Fibroblast of the aortic adventitia (primary cell): Measurements from ENCODE around the gene HIF3A. TPM values are rescaled to one million over a fixed set of nuclear protein-coding genes. Genes with fewer than 3 reads are reported as not detected.
"Not testable (repeated sequence)": the region's sequence is repeated elsewhere in the genome, so short reads cannot be mapped to it uniquely, and the experiment has no call there.

Experiments used
- DNase-seq: peaks from one replicate; pipeline ENCODE4 v3.0.0-alpha.2; 2010; ENCODE audit warnings: low read depth
- H3K4me3 ChIP-seq: 2 replicates; pipeline ENCODE4 v1.5.1; 2011; ENCODE audit warnings: low read depth, mild to moderate bottlenecking, control low read depth, low read length, moderate library complexity
- CTCF ChIP-seq: IDR thresholded peaks from 2 replicates; pipeline ENCODE4 v1.5.1; 2011; ENCODE audit warnings: mild to moderate bottlenecking, low read length, control low read depth, inconsistent platforms; ENCODE audit not compliant: insufficient read depth
- total RNA-seq: library from RNA; depleted of rRNA; stranded (reverse); fragments of >200 nt; gene quantifications from 2 replicates; pipeline ENCODE4 v1.2.3, GENCODE V29; 2012; ENCODE audit warnings: low replicate concordance

HIF3A gene
- total RNA-seq, 1 donor, result 0.99 TPM

DNA sequence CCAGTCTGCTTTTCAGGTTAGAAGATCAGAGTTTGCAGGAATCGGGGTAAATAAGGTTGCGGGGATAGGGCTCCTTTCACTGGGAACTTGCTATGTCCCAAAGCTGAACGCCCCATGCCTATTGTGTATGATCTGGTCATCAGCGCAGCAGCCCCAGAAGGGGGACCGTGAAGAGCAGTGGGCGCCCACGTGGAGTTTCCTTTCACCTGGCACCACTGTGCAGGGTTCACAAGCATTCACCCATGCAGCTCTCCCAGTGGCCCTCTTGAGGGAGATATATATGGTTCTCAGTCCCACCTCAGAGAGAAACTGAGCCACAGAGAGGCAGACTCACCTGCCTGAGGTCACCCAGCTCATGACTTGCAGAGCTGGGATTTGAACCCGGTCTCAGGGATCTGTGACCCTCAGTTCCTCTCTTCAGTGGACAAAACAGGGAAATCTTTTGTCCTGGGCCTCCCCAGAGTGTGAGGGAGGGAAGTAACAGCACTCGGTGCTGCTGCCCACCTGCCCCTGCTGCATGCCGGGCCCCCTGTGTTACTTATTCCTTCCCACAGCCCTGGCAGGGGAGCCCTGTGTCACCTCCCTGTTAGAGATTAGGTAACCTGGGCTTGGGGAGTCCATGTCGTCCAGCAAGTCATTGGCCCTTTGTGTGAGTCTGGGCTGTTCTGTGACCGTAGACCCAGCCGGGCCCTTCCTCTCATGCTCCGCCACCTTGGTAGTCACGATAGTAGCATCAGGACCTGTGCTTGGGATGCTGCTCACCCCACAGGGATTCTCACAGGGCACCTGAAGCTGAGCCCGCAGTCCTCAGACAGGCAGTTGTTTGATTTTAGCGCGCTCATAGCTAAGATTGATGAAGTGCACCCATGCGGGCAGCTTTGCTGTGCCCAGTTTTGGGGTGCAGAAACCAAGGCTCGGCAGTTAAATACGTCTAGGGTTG lies 78.0 kb downstream of the HIF3A start:
- H3K4me3 ChIP-seq, result no peak overlapping the region
- no peak for DNase-seq
- TF ChIP-seq CTCF, result no peak

GRCh38 chr19:46375476-46376067 lies 78.7 kb downstream of the HIF3A start:
- not testable (repeated sequence) for H3K4me3 ChIP-seq, DNase-seq

GRCh38 chr19:46376241-46377153 lies 79.7 kb downstream of the HIF3A start:
- no peak overlapping the region for H3K4me3 ChIP-seq
- DNase-seq, result no peak
- TF ChIP-seq CTCF, result no peak

DNA sequence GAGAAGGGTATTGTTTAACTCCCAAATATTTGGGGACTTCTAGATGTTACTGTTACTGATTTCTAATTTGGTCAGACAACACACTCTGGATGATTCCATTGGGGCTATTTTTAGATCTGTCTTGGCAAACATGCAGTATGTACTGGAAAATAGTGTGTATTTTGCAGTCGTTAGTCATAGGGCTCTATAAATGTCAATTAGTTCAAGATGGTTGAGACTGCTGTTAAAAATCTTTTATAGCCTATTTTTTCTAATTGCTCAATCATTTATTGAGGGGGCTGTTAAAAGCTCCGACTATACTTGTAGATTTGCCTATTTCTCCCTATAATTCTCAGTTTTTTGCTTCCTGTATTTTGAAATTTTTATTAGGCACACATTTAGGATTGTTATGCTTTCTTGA lies 81.4 kb downstream of the HIF3A start:
- DNase-seq, result peak; percentile 86
- TF ChIP-seq CTCF, result no peak
- no peak overlapping the region for H3K4me3 ChIP-seq

DNA sequence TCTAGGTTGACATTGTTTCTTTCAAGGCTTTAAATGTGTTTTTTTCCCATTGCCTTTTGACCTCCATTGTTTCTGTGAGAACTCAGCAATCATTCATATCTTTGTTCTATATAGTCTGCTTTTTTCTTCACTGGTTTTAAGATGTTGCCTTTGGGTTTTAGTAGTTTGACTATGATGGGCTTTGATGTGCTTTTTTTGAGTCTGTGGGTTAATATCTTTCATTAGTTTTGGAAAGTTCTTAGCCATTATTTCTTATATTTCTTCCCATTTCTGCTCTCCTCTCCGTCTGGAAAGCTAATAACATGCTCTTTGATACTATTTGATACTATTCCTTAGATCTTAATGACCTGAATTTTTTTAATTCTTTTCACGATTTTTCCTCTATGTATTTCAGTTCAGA lies 83.8 kb downstream of the HIF3A start:
- no peak for TF ChIP-seq CTCF
- no peak overlapping the region for H3K4me3 ChIP-seq
- DNase-seq, result no peak

- H3K4me3 ChIP-seq, result no peak overlapping the region
- no peak for TF ChIP-seq CTCF
- DNase-seq, result no peak
Observed at GRCh38 chr19:46381346-46381745, 84.5 kb downstream of the HIF3A start.
